GM12878 (cell line): Measurements from ENCODE around the gene SMURF1. TPM values are rescaled to one million over a fixed set of nuclear protein-coding genes. Genes with fewer than 3 reads are reported as not detected.

Source experiments
- ATAC-seq: fragments of 200-7000 bp; cut with Tn5 transposase; 3 replicates; pipeline ENCODE4 v1.9.1; 2020; ENCODE audit warnings: mild to moderate bottlenecking, moderate library complexity
- BruUV-seq: library from RNA; stranded (reverse); fragments of 400-500 nt; replicated peaks from 2 replicates; lab custom pipeline; 2021; lab: Mats Ljungman, UMichigan
- CTCF ChIA-PET: fragments of 300-600 bp; sonication (Branson Sonifier 250); formaldehyde crosslinking; extraction: SDS; loops from one replicate; lab custom pipeline; 2021; ENCODE audit warnings: inconsistent platforms; lab: Yijun Ruan, JAX
- POLR2A ChIA-PET: fragments of 350-600 bp; formaldehyde crosslinking; extraction: SDS; loops from one replicate; lab custom pipeline; 2021; ENCODE audit warnings: inconsistent platforms; lab: Charles Lee
- RAD21 ChIA-PET: fragments of 300-600 bp; sonication (Branson Sonifier 250); formaldehyde crosslinking; loops from one replicate; lab custom pipeline; 2023; ENCODE audit warnings: antibody characterized with exemption; ENCODE audit not compliant: unreplicated experiment; lab: Charles Lee
- SMC1A ChIA-PET: fragments of 300-600 bp; sonication (Branson Sonifier 250); formaldehyde crosslinking; loops from one replicate; lab custom pipeline; 2023; ENCODE audit not compliant: unreplicated experiment, uncharacterized antibody; lab: Charles Lee
- DNase-seq: peaks from one replicate; pipeline ENCODE4 v3.0.0-alpha.2; 2011; ENCODE audit warnings: low read depth, low spot score
- FAIRE-seq: peaks from 3 replicates; lab custom pipeline; 2011; peaks lifted over from hg19 to GRCh38; lab: Jason Lieb, UNC
- H2AFZ ChIP-seq: 2 replicates; pipeline ENCODE4 v1.6.0; 2011; ENCODE audit warnings: low read depth, low read length, control low read depth; ENCODE audit not compliant: control insufficient read depth
- H3K27ac ChIP-seq: 2 replicates; pipeline ENCODE4 v1.5.1; 2011; ENCODE audit warnings: control low read depth; ENCODE audit not compliant: control insufficient read depth, insufficient read depth
- H3K27me3 ChIP-seq, 2 experiments: replicated peaks in 1 of 2; 2 replicates each; pipeline versions ENCODE4 v1.6.0 to v1.6.1; 2011; ENCODE audit warnings: low read length in 1 of 2; ENCODE audit not compliant: control insufficient read depth in 2 of 2, insufficient read depth in 2 of 2
- H3K36me3 ChIP-seq, 2 experiments: 2 replicates each; pipeline ENCODE4 v1.5.1; 2011; ENCODE audit warnings: low read length in 1 of 2; ENCODE audit not compliant: control insufficient read depth in 2 of 2, insufficient read depth in 2 of 2
- H3K4me1 ChIP-seq: 2 replicates; pipeline ENCODE4 v1.6.1; 2011; ENCODE audit warnings: mild to moderate bottlenecking, low read length, moderate library complexity, mixed read lengths; ENCODE audit not compliant: control insufficient read depth, insufficient read depth
- H3K4me2 ChIP-seq: 2 replicates; pipeline ENCODE4 v1.6.0; 2011; ENCODE audit warnings: control low read depth; ENCODE audit not compliant: control insufficient read depth, insufficient read depth
- H3K4me3 ChIP-seq: fragments of 200-600 bp; sonication (generic); 2 replicates; pipeline ENCODE4 v1.5.1; 2016
- H3K79me2 ChIP-seq: 2 replicates; pipeline ENCODE4 v1.6.0; 2011; ENCODE audit warnings: low read length; ENCODE audit not compliant: control insufficient read depth, insufficient read depth
- H3K9ac ChIP-seq: 2 replicates; pipeline ENCODE4 v1.8.0; 2011; ENCODE audit warnings: low read length, control low read depth, mixed read lengths; ENCODE audit not compliant: control insufficient read depth, insufficient read depth
- H3K9me3 ChIP-seq: replicated peaks from 3 replicates; pipeline ENCODE4 v1.5.1; 2011; ENCODE audit warnings: mild to moderate bottlenecking, low read length; ENCODE audit not compliant: control insufficient read depth, insufficient read depth
- H4K20me1 ChIP-seq: 2 replicates; pipeline ENCODE4 v1.6.0; 2011; ENCODE audit not compliant: control insufficient read depth, insufficient read depth
- ATF3 ChIP-seq: IDR thresholded peaks from 2 replicates; pipeline ENCODE4 v1.6.1; 2011; ENCODE audit warnings: low read depth, mild to moderate bottlenecking, low read length, moderate library complexity, borderline replicate concordance; ENCODE audit errors: extremely low read depth
- ESRRA ChIP-seq: IDR thresholded peaks from 2 replicates; pipeline ENCODE4 v1.6.1; 2012; ENCODE audit warnings: mild to moderate bottlenecking, low read length, improper control_type of control experiment
- NR2F1 ChIP-seq: fragments of 450-650 bp; conservative IDR thresholded peaks from 2 replicates; pipeline ENCODE4 v1.6.1; 2017; ENCODE audit warnings: mild to moderate bottlenecking
- PRDM15 ChIP-seq: fragments of 450-650 bp; formaldehyde crosslinking; IDR thresholded peaks from 2 replicates; pipeline ENCODE4 v1.4.0; 2020; ENCODE audit warnings: mild to moderate bottlenecking, moderate library complexity
- SIX5 ChIP-seq: IDR thresholded peaks from 2 replicates; pipeline ENCODE4 v1.6.1; 2011; ENCODE audit warnings: mild to moderate bottlenecking, low read depth, low read length, moderate library complexity; ENCODE audit not compliant: severe bottlenecking
- ZBTB11 ChIP-seq: fragments of 450-650 bp; formaldehyde crosslinking; IDR thresholded peaks from 2 replicates; pipeline ENCODE4 v1.5.0; 2022; ENCODE audit warnings: mild to moderate bottlenecking, missing genetic modification characterization
- WGBS: methylation state at CpG from one replicate; pipeline ENCODE4 v1.1.6; 2016; ENCODE audit warnings: low lambda C conversion rate; ENCODE audit not compliant: insufficient replicate concordance, insufficient coverage; ENCODE audit errors: missing lambda C conversion rate; 5-methylcytosine and 5-hydroxymethylcytosine counted together
- in situ Hi-C: fragments of 300-500 bp; cut with MboI; formaldehyde crosslinking; loops from 9 replicates; pipeline ENCODE4 v1.14.3; 2018; ENCODE audit warnings: mixed read lengths
- intact Hi-C: fragments of 100-400 bp; cut with micrococcal nuclease; formaldehyde crosslinking; loops from one replicate; pipeline ENCODE4 v1.14.2; 2022; ENCODE audit not compliant: unreplicated experiment
- polyA plus RNA-seq, 11 experiments: library from polyadenylated mRNA; depleted of rRNA in 4 of 11; unstranded in 6 of 11; stranded (reverse) in 5 of 11; fragments of >200 nt; fragmentation: Nextera tagmentation in 4 of 11; fragmentation: Illumina TruSeq in 1 of 11; extraction: Ambion mirVana in 4 of 11; extraction: Trizol in 1 of 11; gene quantifications; 1 replicate in 1 of 11; 2 replicates in 10 of 11; pipeline versions ENCODE4 v1.2.1 to v1.2.3, GENCODE V29; 2011 to 2016; ENCODE audit warnings: inconsistent platforms in 2 of 11, missing spikeins in 2 of 11, low read depth in 1 of 11
- total RNA-seq, 4 experiments: library from RNA; depleted of rRNA in 3 of 4; stranded (reverse); fragments of >200 nt in 3 of 4; fragmentation: Illumina TruSeq in 1 of 4; extraction: Trizol in 1 of 4; gene quantifications; 2 replicates each; pipeline versions ENCODE4 v1.2.1 to v1.2.3, GENCODE V29; 2013 to 2021
- TF ChIP-seq, protein P1 (sequence below): fragments of 450-650 bp; IDR thresholded peaks from 2 replicates; pipeline ENCODE4 v1.6.1; 2017; ENCODE audit warnings: mild to moderate bottlenecking
- TF ChIP-seq, protein P2 (sequence below): IDR thresholded peaks from 2 replicates; pipeline ENCODE4 v1.6.1; 2011; ENCODE audit warnings: borderline replicate concordance, low read depth, mild to moderate bottlenecking, moderate library complexity, low read length; ENCODE audit not compliant: insufficient read depth, poor library complexity, severe bottlenecking

SMURF1 gene
- total and polyA plus RNA-seq, 10 of the 15 experiments (the other 5 are each of a cell fraction or from before 2014, with no cell fraction given) = 0.76 to 14.0 (median 7.9) TPM

- no peak overlapping the region for H3K27ac ChIP-seq
- ChIA-PET RAD21 (no interaction called here), POLR2A (interaction anchor here (1.3 kb wide), 1 partner anchor 10 kb away, joined by 4 read pairs; no protein-coding TSS in a partner anchor), SMC1A (interaction anchor here (1.6 to 2.4 kb wide), 2 partner anchors 10 to 12 kb away, joined by 4 to 15 read pairs; no protein-coding TSS in a partner anchor), CTCF (interaction anchor here (1.1 kb wide), 1 partner anchor 9 kb away, joined by 3 read pairs; no protein-coding TSS in a partner anchor)
- in situ Hi-C loops (no loop called here), intact Hi-C loops (no loop called here)
- peaks cover 9% of the 10 kb centered on the region; the same call in 2 of the 3 replicates for H3K9me3 ChIP-seq
- no peaks in the 10 kb centered on the region for H4K20me1 ChIP-seq
- H3K79me2 ChIP-seq = peaks cover 10% of the 10 kb centered on the region
- H3K4me1 ChIP-seq = peaks cover 8% of the 10 kb centered on the region
- no TSS peak for BruUV-seq
- H3K27me3 ChIP-seq = no peaks in the 10 kb centered on the region
- no peak overlapping the region for H3K4me2 ChIP-seq
- 0% methylated on average over 1 of the region's 1 CpG for WGBS
- H3K36me3 ChIP-seq = no peaks in the 10 kb centered on the region
- FAIRE-seq (no peak), ATAC-seq (no peak), DNase-seq (no peak)
- no peak overlapping the region for H3K4me3 ChIP-seq
- no peak overlapping the region for H2AFZ ChIP-seq
- H3K9ac ChIP-seq = no peak overlapping the region
- TF ChIP-seq ESRRA = no peak
- TF ChIP-seq PRDM15 = no peak
- TF ChIP-seq, protein P1, sequence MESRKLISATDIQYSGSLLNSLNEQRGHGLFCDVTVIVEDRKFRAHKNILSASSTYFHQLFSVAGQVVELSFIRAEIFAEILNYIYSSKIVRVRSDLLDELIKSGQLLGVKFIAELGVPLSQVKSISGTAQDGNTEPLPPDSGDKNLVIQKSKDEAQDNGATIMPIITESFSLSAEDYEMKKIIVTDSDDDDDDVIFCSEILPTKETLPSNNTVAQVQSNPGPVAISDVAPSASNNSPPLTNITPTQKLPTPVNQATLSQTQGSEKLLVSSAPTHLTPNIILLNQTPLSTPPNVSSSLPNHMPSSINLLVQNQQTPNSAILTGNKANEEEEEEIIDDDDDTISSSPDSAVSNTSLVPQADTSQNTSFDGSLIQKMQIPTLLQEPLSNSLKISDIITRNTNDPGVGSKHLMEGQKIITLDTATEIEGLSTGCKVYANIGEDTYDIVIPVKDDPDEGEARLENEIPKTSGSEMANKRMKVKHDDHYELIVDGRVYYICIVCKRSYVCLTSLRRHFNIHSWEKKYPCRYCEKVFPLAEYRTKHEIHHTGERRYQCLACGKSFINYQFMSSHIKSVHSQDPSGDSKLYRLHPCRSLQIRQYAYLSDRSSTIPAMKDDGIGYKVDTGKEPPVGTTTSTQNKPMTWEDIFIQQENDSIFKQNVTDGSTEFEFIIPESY = no peak
- TF ChIP-seq NR2F1 = no peak
- no peak for TF ChIP-seq ZBTB11 (CRISPR knock-in tag)
- no peak for TF ChIP-seq SIX5
- TF ChIP-seq, protein P2, sequence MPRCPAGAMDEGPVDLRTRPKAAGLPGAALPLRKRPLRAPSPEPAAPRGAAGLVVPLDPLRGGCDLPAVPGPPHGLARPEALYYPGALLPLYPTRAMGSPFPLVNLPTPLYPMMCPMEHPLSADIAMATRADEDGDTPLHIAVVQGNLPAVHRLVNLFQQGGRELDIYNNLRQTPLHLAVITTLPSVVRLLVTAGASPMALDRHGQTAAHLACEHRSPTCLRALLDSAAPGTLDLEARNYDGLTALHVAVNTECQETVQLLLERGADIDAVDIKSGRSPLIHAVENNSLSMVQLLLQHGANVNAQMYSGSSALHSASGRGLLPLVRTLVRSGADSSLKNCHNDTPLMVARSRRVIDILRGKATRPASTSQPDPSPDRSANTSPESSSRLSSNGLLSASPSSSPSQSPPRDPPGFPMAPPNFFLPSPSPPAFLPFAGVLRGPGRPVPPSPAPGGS = no peak
- no peak for TF ChIP-seq ATF3
Measured at GRCh38 chr7:99102361-99102760, 41.5 kb downstream of the SMURF1 start.
